ENCODE measurements around the gene CTNNA2. TPM values are rescaled to one million over a fixed set of nuclear protein-coding genes. Genes with fewer than 3 reads are reported as not detected.

Gene CTNNA2
- total RNA-seq, 1 experiment from 2014 or later: 5.5 TPM

GRCh38 chr2:80643598-80643997 is 1130.7 kb downstream of the CTNNA2 start:
- no peaks in the 10 kb centered on the region for H3K23me2 ChIP-seq (ENCODE audit: insufficient read length, low read depth, low read length, poor library complexity, severe bottlenecking)
- no peak overlapping the region for H3K56ac ChIP-seq (ENCODE audit: insufficient read length, low read depth, low read length)
- H2BK15ac ChIP-seq (ENCODE audit: low read depth, low read length): no peak overlapping the region
- H3K14ac ChIP-seq (ENCODE audit: insufficient read depth, low read length): no peak overlapping the region
- no peak overlapping the region for H3K4ac ChIP-seq (ENCODE audit: low read depth, low read length)
- no peaks in the 10 kb centered on the region for H3K4me1 ChIP-seq (ENCODE audit: insufficient read depth, low read length)
- no peak overlapping the region for H3K27ac ChIP-seq (ENCODE audit: insufficient read length, low read depth, low read length)
- no peak overlapping the region for H2BK120ac ChIP-seq (ENCODE audit: low read depth, low read length, poor library complexity, severe bottlenecking)
- H2BK20ac ChIP-seq (ENCODE audit: low read depth, low read length, poor library complexity, severe bottlenecking): no peak overlapping the region
- no peak overlapping the region for H3K18ac ChIP-seq (ENCODE audit: insufficient read length, low read depth, low read length)
- H2BK12ac ChIP-seq (ENCODE audit: insufficient read length, low read depth, low read length): no peak overlapping the region
- TF ChIP-seq CTCF (conservative IDR thresholded peaks at IDR 0.05): no peak
- no peak overlapping the region for H2AK5ac ChIP-seq (ENCODE audit: insufficient read length, low read length)
- no peaks in the 10 kb centered on the region for H4K20me1 ChIP-seq (ENCODE audit: control insufficient read depth, insufficient read depth, insufficient read length)
- H3K36me3 Mint-ChIP-seq (ENCODE audit: insufficient read depth in 1 of 3, low read depth in 3 of 3): no peaks in the 10 kb centered on the region
- H3K27me3 Mint-ChIP-seq (ENCODE audit: low read depth): no peaks in the 10 kb centered on the region
- H3K4me2 ChIP-seq (ENCODE audit: insufficient read depth, insufficient read length, low read length): no peak overlapping the region
- no peak overlapping the region for H3K23ac ChIP-seq (ENCODE audit: insufficient read length, low read depth, low read length)
- H3K27ac Mint-ChIP-seq: no peak overlapping the region
- no peak overlapping the region for H3K4me3 Mint-ChIP-seq
- H4K5ac ChIP-seq (ENCODE audit: insufficient read length, low read depth, low read length): no peak overlapping the region
- no peak overlapping the region for H4K91ac ChIP-seq (ENCODE audit: insufficient read length, low read depth, low read length)
- no peak overlapping the region for H3T11ph ChIP-seq (ENCODE audit: low read length)
- H3K4me1 Mint-ChIP-seq: no peaks in the 10 kb centered on the region
- no peaks in the 10 kb centered on the region for H3K9me3 ChIP-seq (ENCODE audit: control insufficient read depth, low read depth, low read length)
- H4K8ac ChIP-seq (replicated peaks; ENCODE audit: insufficient read length, low read depth, low read length): no peak overlapping the region
- H3K79me1 ChIP-seq (ENCODE audit: insufficient read depth, low read depth, low read length, poor library complexity, severe bottlenecking): no peaks in the 10 kb centered on the region
- H3K79me2 ChIP-seq (ENCODE audit: insufficient read depth, low read length): no peaks in the 10 kb centered on the region
- DNase-seq: no peak
- no peak overlapping the region for H3K9ac ChIP-seq (ENCODE audit: extremely low read depth, insufficient read length, low read length)
- H3K9me3 Mint-ChIP-seq: no peaks in the 10 kb centered on the region
- no peaks in the 10 kb centered on the region for H3K27me3 ChIP-seq (ENCODE audit: insufficient read depth, low read length)
- H2BK5ac ChIP-seq (ENCODE audit: insufficient read length, low read length): no peak overlapping the region
- no peak overlapping the region for H2AFZ ChIP-seq (ENCODE audit: low read length)

Measured in H9 (cell line).